K562 treated with DMSO at 1 percent for 4 hours (cell line): ENCODE measurements around the gene ADAMTS10. TPM values are rescaled to one million over a fixed set of nuclear protein-coding genes. Genes with fewer than 3 reads are reported as not detected.

Source experiments
- total RNA-seq: library from RNA; unstranded; fragments of 300-600 nt; gene quantifications from 2 replicates; pipeline ENCODE4 v1.2.3, GENCODE V29; 2022; ENCODE audit not compliant: insufficient read depth

ADAMTS10 gene
- 0.46 and 1.1 TPM in 2 replicates for total RNA-seq

DNA sequence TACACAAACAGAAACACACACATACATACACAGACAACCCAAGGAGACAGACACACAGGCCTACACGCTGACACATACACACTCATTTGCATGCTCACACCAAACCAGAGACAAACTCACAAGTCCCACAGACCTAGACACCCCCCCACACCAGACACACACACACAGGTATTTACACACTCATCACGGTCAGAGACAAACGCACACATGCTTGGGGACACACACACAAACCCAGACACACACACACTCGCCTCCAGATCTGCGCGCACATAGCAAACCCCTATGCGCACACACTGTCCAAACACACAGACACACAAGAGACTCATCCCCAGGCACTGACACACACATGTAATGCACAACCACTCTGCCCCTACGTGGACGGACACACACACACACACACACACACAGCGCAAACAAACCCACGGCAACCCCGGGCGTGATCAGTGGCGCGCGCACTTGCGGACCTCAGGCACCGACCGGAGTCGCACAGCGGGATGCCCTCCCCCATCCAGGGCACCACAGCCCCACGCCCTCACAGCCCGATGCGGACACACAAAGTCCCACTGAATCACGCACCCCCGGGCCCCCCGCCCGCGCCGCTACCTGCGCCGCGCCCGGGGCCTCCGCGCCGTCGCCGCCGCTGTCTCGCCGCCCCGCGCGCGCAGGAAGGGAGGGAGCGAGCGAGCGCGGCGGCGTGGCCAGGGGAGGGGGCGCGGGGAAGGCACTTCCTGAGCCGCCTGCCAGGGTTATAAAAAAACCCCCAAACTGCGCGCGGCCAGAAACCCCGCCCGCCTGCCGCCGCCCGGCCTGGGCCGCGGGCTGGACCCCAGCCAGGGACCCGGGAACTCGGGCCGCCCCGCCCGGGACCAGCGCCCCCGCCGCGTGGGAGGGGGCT, at the start of gene ADAMTS10:
Gene ADAMTS10 (minus strand): TSS at position 675 of the 895 bp plus-strand sequence. CDS start 5,005 bp downstream, outside the sequence.

DNA sequence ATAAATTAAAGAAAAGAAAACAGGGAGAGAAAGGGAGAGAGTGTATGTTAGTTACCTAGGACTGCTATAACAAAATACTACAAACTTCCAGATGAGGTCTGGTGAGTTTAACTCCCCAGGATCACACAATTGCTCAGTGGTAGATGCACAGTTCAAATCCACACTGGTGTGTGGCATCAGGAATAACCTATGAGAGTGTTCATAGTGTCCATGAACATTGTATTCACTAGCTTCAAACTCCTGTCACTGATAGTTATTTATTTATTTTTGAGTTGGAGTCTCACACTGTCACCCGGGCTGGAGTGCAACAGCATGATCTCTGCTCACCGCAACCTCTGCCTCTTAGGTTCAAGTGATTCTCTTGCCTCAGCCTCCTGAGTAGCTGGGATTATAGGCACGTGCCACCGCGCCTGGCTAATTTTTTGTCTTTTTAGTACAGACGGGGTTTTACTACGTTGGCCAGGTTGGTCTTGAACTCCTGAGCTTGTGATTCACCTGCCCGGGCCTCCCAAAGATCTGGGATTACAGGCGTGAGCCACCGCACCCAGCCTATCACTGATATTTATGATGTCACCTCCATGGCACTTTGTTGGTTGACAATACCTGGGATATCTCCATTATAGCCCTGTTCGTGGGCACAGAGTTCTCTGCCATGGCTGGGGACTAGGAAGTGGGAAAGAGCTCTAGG, 19.6 kb upstream of the ADAMTS10 start, which contains the start of gene NFILZ:
Gene NFILZ (plus strand): TSS at position 638 of the 688 bp plus-strand sequence. CDS start 46,133 bp downstream, outside the sequence.

DNA sequence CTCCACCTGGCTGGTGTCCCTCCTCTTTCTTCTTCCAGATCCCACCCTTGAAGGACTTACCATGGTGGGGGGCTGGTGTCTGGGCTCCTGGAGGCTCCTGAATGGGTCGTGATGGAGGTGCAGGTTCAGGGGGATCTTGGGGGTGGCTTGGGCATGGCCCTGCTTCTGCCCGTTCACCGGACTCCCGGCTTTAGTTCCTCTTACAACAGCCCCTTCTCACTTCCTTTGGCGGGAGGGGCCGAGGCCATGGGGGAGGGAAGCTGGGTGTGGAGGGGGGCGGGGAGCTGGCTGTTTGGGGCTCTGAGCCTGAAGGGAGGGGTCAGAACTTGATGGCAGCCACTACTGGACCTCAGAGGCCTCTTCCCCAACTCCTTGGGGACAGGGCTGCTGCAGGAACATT, 33.3 kb downstream of the ADAMTS10 start, which contains the start of gene MYO1F:
Gene MYO1F (minus strand): TSS at position 196 of the 400 bp plus-strand sequence. CDS start 133 bp downstream, at position 63.

Other genes starting within 250 kb of the ADAMTS10 start
- gene ANGPTL4, start 246.6 kb downstream of the ADAMTS10 start, total RNA-seq = 1.9 TPM in 1 of 2 replicates, not detected in the other
- gene RAB11B, start 220.4 kb downstream of the ADAMTS10 start, total RNA-seq = 117 TPM in 2 replicates
- gene MARCHF2, start 197.4 kb downstream of the ADAMTS10 start, total RNA-seq = 13.8 and 15.4 TPM in 2 replicates
- gene HNRNPM, start 165.7 kb downstream of the ADAMTS10 start, total RNA-seq = 366 and 371 TPM in 2 replicates
- gene PRAM1, start 108.1 kb downstream of the ADAMTS10 start, total RNA-seq = not detected in 2 replicates
- 5.4 and 14.3 TPM in 2 replicates for gene ZNF414, start 96.5 kb downstream of the ADAMTS10 start, total RNA-seq
- 67.3 and 70.8 TPM in 2 replicates for gene MYO1F, start 33.3 kb downstream of the ADAMTS10 start, total RNA-seq
- not detected in 2 replicates for gene NFILZ, start 19.9 kb upstream of the ADAMTS10 start, total RNA-seq
- 0.59 TPM in 1 of 2 replicates, not detected in the other for gene ACTL9, start 88.1 kb upstream of the ADAMTS10 start, total RNA-seq
- not detected in 2 replicates for gene OR2Z1, start 110.9 kb upstream of the ADAMTS10 start, total RNA-seq
- gene ZNF558, start 221.6 kb upstream of the ADAMTS10 start, total RNA-seq = 8.1 and 16.7 TPM in 2 replicates
- not detected in 2 replicates for gene MBD3L1, start 221.7 kb upstream of the ADAMTS10 start, total RNA-seq